Ishikawa (cell line): ENCODE measurements around the gene ZNF667.

ENCODE experiments used
- CEBPB ChIP-seq: IDR thresholded peaks from 2 replicates; pipeline ENCODE4 v1.6.1; 2012
- CREB1 ChIP-seq: IDR thresholded peaks from 2 replicates; pipeline ENCODE4 v1.6.1; 2012; ENCODE audit warnings: low read depth
- EGR1 ChIP-seq: IDR thresholded peaks from 2 replicates; pipeline ENCODE4 v1.6.1; 2012
- EP300 ChIP-seq: IDR thresholded peaks from 2 replicates; pipeline ENCODE4 v1.6.1; 2012; ENCODE audit warnings: borderline replicate concordance
- FOXM1 ChIP-seq: IDR thresholded peaks from 2 replicates; pipeline ENCODE4 v1.6.1; 2012; ENCODE audit warnings: low read depth, borderline replicate concordance
- NFIC ChIP-seq: IDR thresholded peaks from 2 replicates; pipeline ENCODE4 v1.6.1; 2012
- RAD21 ChIP-seq: IDR thresholded peaks from 2 replicates; pipeline ENCODE4 v1.6.1; 2012; ENCODE audit warnings: low read depth
- REST ChIP-seq: IDR thresholded peaks from 2 replicates; pipeline ENCODE4 v1.6.1; 2012; ENCODE audit warnings: low read depth, mild to moderate bottlenecking
- TAF1 ChIP-seq: IDR thresholded peaks from 2 replicates; pipeline ENCODE4 v1.6.1; 2012; ENCODE audit warnings: low read depth, mild to moderate bottlenecking
- TCF12 ChIP-seq: IDR thresholded peaks from 2 replicates; pipeline ENCODE4 v1.6.1; 2012; ENCODE audit warnings: low read depth
- TEAD4 ChIP-seq: IDR thresholded peaks from 2 replicates; pipeline ENCODE4 v1.6.1; 2012
- USF1 ChIP-seq: IDR thresholded peaks from 2 replicates; pipeline ENCODE4 v1.6.1; 2012
- YY1 ChIP-seq: IDR thresholded peaks from 2 replicates; pipeline ENCODE4 v1.6.1; 2012; ENCODE audit warnings: low read depth
- ZBTB7A ChIP-seq: IDR thresholded peaks from 2 replicates; pipeline ENCODE4 v1.6.1; 2012; ENCODE audit warnings: low read depth
- TF ChIP-seq, protein P1 (sequence below): IDR thresholded peaks from 2 replicates; pipeline ENCODE4 v1.6.1; 2012

ZNF667 gene

GRCh38 chr19:56441206-56441792, 35.8 kb downstream of the ZNF667 start:
- TF ChIP-seq, protein P1, sequence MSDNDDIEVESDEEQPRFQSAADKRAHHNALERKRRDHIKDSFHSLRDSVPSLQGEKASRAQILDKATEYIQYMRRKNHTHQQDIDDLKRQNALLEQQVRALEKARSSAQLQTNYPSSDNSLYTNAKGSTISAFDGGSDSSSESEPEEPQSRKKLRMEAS: no peak
- TF ChIP-seq CREB1 (no peak), FOXM1 (no peak), USF1 (no peak), EP300 (no peak), YY1 (no peak), TEAD4 (no peak), RAD21 (no peak), CEBPB (no peak), NFIC (no peak), TCF12 (no peak)

GRCh38 chr19:56423985-56424353, 53.2 kb downstream of the ZNF667 start:
- TF ChIP-seq NFIC (no peak), REST (no peak), YY1 (no peak), FOXM1 (no peak), CREB1 (no peak), TCF12 (no peak), EP300 (no peak), RAD21 (no peak), TEAD4 (no peak), ZBTB7A (no peak), EGR1 (no peak), TAF1 (no peak), USF1 (no peak), CEBPB (no peak)
- TF ChIP-seq, protein P1: no peak

DNA sequence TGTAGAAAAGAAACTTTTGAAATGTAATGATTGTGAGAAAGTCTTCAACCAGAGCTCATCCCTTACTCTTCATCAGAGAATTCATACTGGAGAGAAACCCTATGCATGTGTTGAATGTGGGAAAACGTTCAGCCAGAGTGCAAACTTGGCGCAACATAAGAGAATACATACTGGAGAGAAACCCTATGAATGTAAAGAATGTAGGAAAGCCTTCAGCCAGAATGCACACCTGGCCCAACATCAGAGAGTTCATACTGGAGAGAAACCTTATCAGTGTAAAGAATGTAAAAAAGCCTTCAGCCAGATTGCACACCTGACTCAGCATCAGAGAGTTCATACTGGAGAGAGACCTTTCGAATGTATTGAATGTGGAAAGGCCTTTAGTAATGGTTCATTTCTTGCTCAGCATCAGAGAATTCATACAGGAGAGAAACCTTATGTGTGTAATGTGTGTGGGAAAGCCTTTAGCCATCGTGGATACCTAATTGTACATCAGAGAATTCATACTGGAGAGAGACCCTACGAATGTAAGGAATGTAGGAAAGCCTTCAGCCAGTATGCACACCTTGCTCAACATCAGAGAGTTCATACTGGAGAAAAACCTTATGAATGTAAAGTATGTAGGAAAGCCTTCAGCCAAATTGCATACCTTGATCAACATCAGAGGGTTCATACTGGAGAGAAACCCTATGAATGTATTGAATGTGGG, 53.7 kb downstream of the ZNF667 start:
- TF ChIP-seq NFIC: no peak
- no peak for TF ChIP-seq TEAD4
- TF ChIP-seq TCF12: no peak
- no peak for TF ChIP-seq USF1
- TF ChIP-seq REST: no peak
- TF ChIP-seq EGR1: no peak
- no peak for TF ChIP-seq RAD21
- TF ChIP-seq CEBPB: no peak
- no peak for TF ChIP-seq TAF1
- TF ChIP-seq EP300: no peak
- TF ChIP-seq, protein P1: no peak
- no peak for TF ChIP-seq FOXM1
- no peak for TF ChIP-seq YY1
- TF ChIP-seq ZBTB7A: no peak
- no peak for TF ChIP-seq CREB1

DNA sequence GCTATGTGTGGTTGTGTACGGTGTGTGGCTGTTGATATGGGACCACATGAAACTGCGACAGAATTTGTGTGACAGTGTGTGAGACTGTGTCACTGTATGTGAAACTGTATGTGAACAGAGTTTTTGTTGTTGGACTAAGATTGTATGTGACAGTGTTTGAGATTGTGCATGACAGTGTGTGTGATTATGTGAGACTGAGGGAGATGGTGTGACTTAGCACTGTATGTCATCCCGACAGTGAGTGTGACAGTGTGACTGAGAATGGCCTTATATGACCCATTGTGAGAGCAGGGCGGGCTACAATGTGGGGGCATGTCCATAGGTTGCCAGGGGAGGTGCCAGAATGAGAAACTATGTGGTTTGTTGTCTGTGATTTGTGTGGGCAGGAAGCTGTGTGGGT, 72.1 kb downstream of the ZNF667 start:
- no peak for TF ChIP-seq EGR1
- no peak for TF ChIP-seq USF1
- TF ChIP-seq REST: no peak
- TF ChIP-seq RAD21: no peak
- TF ChIP-seq TAF1: no peak
- TF ChIP-seq TEAD4: no peak
- no peak for TF ChIP-seq ZBTB7A
- no peak for TF ChIP-seq EP300
- no peak for TF ChIP-seq YY1
